Pancreas (tissue), 10 donors: ENCODE results near the gene RHOB. TPM values are rescaled to one million over a fixed set of nuclear protein-coding genes. Genes with fewer than 3 reads are reported as not detected.

Source experiments
- ATAC-seq, 4 donors: fragments of 200-7000 bp; cut with Tn5 transposase; one replicate each; pipeline versions ENCODE4 v1.8.0 to v1.9.1; 2020; ENCODE audit warnings: mild to moderate bottlenecking in 4 of 4, moderate library complexity in 4 of 4
- DNase-seq, 6 donors: peaks; one replicate each; pipeline ENCODE4 v3.0.0-alpha.2; 2020
- FAIRE-seq: peaks from 2 replicates; lab custom pipeline; 2012; peaks lifted over from hg19 to GRCh38; lab: Jason Lieb, UNC
- H3K27ac ChIP-seq, 4 donors: fragments of 200-600 bp; sonication (generic); 1 replicate in 3 of 4; 2 replicates in 1 of 4; pipeline versions ENCODE4 v1.5.0 to v1.8.0; 2020
- H3K27me3 ChIP-seq, 4 donors: fragments of 200-600 bp; one replicate each; pipeline ENCODE4 v1.8.0; 2021
- H3K36me3 ChIP-seq, 3 donors: fragments of 200-600 bp; sonication (generic) in 1 of 3; one replicate each; pipeline versions ENCODE4 v1.5.0 to v1.8.0; 2020 to 2021
- H3K4me1 ChIP-seq, 3 donors: fragments of 200-600 bp; one replicate each; pipeline ENCODE4 v1.8.0; 2021
- H3K4me3 ChIP-seq, 4 donors: fragments of 200-600 bp; sonication (generic) in 2 of 4; one replicate each; pipeline versions ENCODE4 v1.5.0 to v1.8.0; 2020 to 2021
- H3K9me3 ChIP-seq, 4 donors: fragments of 200-600 bp; one replicate each; pipeline ENCODE4 v1.8.0; 2021
- CTCF ChIP-seq, 4 donors: fragments of 200-600 bp; sonication (generic) in 3 of 4; IDR thresholded peaks; one replicate each; pipeline versions ENCODE4 v1.5.0 to v1.8.0; 2021; ENCODE audit warnings: antibody characterized with exemption in 4 of 4
- WGBS, 2 donors: extraction: QIAGEN DNeasy Blood & Tissue Kit; methylation state at CpG; one replicate each; pipeline ENCODE4 v1.1.7; 2013; 5-methylcytosine and 5-hydroxymethylcytosine counted together
- intact Hi-C, 3 donors: fragments of 100-400 bp; cut with DNase I; formaldehyde crosslinking; loops; one replicate each; pipeline versions ENCODE4 v1.11.1 to v1.14.2; 2022
- polyA plus RNA-seq, 2 donors: library from polyadenylated mRNA; stranded (reverse); fragments of 200-250 nt; gene quantifications; one replicate each; pipeline ENCODE4 v1.2.3, GENCODE V29; 2013
- total RNA-seq, 6 donors: library from RNA; stranded (reverse); fragmentation: NEBNext Ultra II Directional in 4 of 6; extraction: Animal tissue kit (Norgen Biotek cat#: 25700) in 4 of 6; gene quantifications; one replicate each; pipeline versions ENCODE4 v1.2.1 to v1.2.4, GENCODE V29; 2021 to 2023
- donor health status: healthy with polysubstance abuse.
- donor health status: DM: no; HTN: no; CAD: no; lungs with moderate emphysema.
- donor health status: DM: no; HTN: no; CAD: no.
- donor health status: control.
- donor health status: control.
- donor health status: Bipolar disorder and iron deficiency.
- donor health status: DM: yes; HTN: yes; CAD: no.
- donor health status: DM: no; HTN: no; CAD: no.
- donor health status: DM: no; HTN: no; CAD: no.
- donor health status: DM: yes; HTN: yes; CAD: no.

Gene RHOB
- total and polyA plus RNA-seq, 8 donors = 27.5 to 98.5 (median 56.5) TPM

GRCh38 chr2:20496076-20496872, 49.4 kb downstream of the RHOB start:
- intact Hi-C loops = no loop called here
- H3K9me3 ChIP-seq = no peaks in the 10 kb centered on the region
- WGBS, 2 donors = 63 to 64% methylated on average over 10 of the region's 10 CpGs
- no peak overlapping the region for H3K4me3 ChIP-seq
- ATAC-seq (peak in 3 of 4 donors; percentile 44 to 70 (median 58)), FAIRE-seq (no peak), DNase-seq (no peak)
- no peaks in the 10 kb centered on the region for H3K4me1 ChIP-seq
- no peaks in the 10 kb centered on the region for H3K36me3 ChIP-seq
- TF ChIP-seq CTCF (IDR thresholded peaks at IDR 0.05) = no peak
- H3K27me3 ChIP-seq = no peaks in the 10 kb centered on the region
- H3K27ac ChIP-seq = peak overlapping the region in 1 of 4 donors; percentile 4

- WGBS, 2 donors = 82 to 89% methylated on average over 11 of the region's 11 CpGs
- no peak for DNase-seq
- TF ChIP-seq CTCF (IDR thresholded peaks at IDR 0.05) = no peak
- Histone ChIP-seq H3K27me3 (no peaks in the 10 kb centered on the region), H3K36me3 (no peaks in the 10 kb centered on the region), H3K9me3 (no peaks in the 10 kb centered on the region), H3K27ac (no peak overlapping the region), H3K4me3 (no peak overlapping the region), H3K4me1 (no peaks in the 10 kb centered on the region)
- no peak for FAIRE-seq
- intact Hi-C loops = no loop called here
- no peak for ATAC-seq
These were observed 50.1 kb downstream of the RHOB start for GRCh38 chr2:20496942-20497341.

Other genes with a start within 250 kb of the RHOB start
- gene SDC1, start 221.9 kb upstream of the RHOB start, total RNA-seq = 10 to 100 TPM in 5 of 6 donors, 1 to 10 TPM in 1; 4.8 to 27.2 (median 20.1) TPM
- 10 to 100 TPM; 16.1 to 20.6 TPM for gene SDC1, start 221.9 kb upstream of the RHOB start, polyA plus RNA-seq
- gene PUM2, start 96.2 kb upstream of the RHOB start, total RNA-seq = 10 to 100 TPM; 36.3 to 70.2 (median 44.2) TPM
- 10 to 100 TPM; 17.0 to 23.4 TPM for gene PUM2, start 96.2 kb upstream of the RHOB start, polyA plus RNA-seq
- gene HS1BP3, start 204.0 kb downstream of the RHOB start, total RNA-seq = 10 to 100 TPM in 5 of 6 donors, 1 to 10 TPM in 1; 9.5 to 16.8 (median 10.3) TPM
- gene HS1BP3, start 204.0 kb downstream of the RHOB start, polyA plus RNA-seq = 10 to 100 TPM; 11.1 to 15.5 TPM
- under 1 TPM; 0.16 to 0.98 (median 0.73) TPM for gene GDF7, start 220.1 kb downstream of the RHOB start, total RNA-seq
- gene GDF7, start 220.1 kb downstream of the RHOB start, polyA plus RNA-seq = under 1 TPM; 0.19 to 0.89 TPM